Right cardiac atrium (tissue), 5 donors: ENCODE data around the gene LTBP4. TPM values are rescaled to one million over a fixed set of nuclear protein-coding genes. Genes with fewer than 3 reads are reported as not detected.
"Not testable (repeated sequence)": the region's sequence is repeated elsewhere in the genome, so short reads cannot be mapped to it uniquely, and the experiment has no call there.

ENCODE experiments used
- ATAC-seq, 2 donors: fragments of 200-7000 bp; cut with Tn5 transposase; one replicate each; pipeline versions ENCODE4 v1.8.0 to v1.9.1; 2020; ENCODE audit warnings: moderate library complexity in 2 of 2, mild to moderate bottlenecking in 1 of 2
- DNase-seq, 3 donors: peaks; one replicate each; pipeline ENCODE4 v3.0.0-alpha.2; 2020
- H3K27ac ChIP-seq: one replicate; pipeline ENCODE4 v1.5.1; 2013; ENCODE audit warnings: mild to moderate bottlenecking, low read length, control low read depth, moderate library complexity
- H3K27me3 ChIP-seq: one replicate; pipeline ENCODE4 v1.6.1; 2013; ENCODE audit not compliant: control insufficient read depth, insufficient read depth
- H3K4me1 ChIP-seq: one replicate; pipeline ENCODE4 v1.6.1; 2013; ENCODE audit warnings: low read length; ENCODE audit not compliant: control insufficient read depth, insufficient read depth
- H3K4me3 ChIP-seq: one replicate; pipeline ENCODE4 v1.5.1; 2013; ENCODE audit warnings: low read length, control low read depth
- H3K9me3 ChIP-seq: one replicate; pipeline ENCODE4 v1.6.1; 2013; ENCODE audit warnings: low read length; ENCODE audit not compliant: control insufficient read depth
- WGBS: extraction: QIAGEN DNeasy Blood & Tissue Kit; methylation state at CpG from one replicate; pipeline ENCODE4 v1.1.7; 2013; 5-methylcytosine and 5-hydroxymethylcytosine counted together
- intact Hi-C, 4 donors: fragments of 100-400 bp; cut with DNase I; formaldehyde crosslinking; loops; one replicate each; pipeline versions ENCODE4 v1.11.0 to v1.14.0; 2022 to 2023
- polyA plus RNA-seq: library from polyadenylated mRNA; stranded (reverse); fragments of 200-250 nt; gene quantifications from one replicate; pipeline ENCODE4 v1.2.3, GENCODE V29; 2013
- total RNA-seq, 4 donors: library from RNA; stranded (reverse); fragmentation: NEBNext Ultra II Directional; extraction: Animal tissue kit (Norgen Biotek cat#: 25700); gene quantifications; one replicate each; pipeline ENCODE4 v1.2.1, GENCODE V29; 2021
- donor health status: healthy with polysubstance abuse.
- donor health status: DM: no; HTN: yes; CAD: no.
- donor health status: DM: no; HTN: no; CAD: no.
- donor health status: DM: no; HTN: yes; CAD: no; lungs with severe emphysema.
- donor health status: DM: yes; HTN: yes; CAD: no.

Gene LTBP4
- total and polyA plus RNA-seq, 5 donors, result 216 to 473 (median 315) TPM

GRCh38 chr19:40650749-40651305 is 49.7 kb downstream of the LTBP4 start:
- intact Hi-C loops, result no loop called here
- Histone ChIP-seq H3K4me3 (no peak overlapping the region), H3K27me3 (no peaks in the 10 kb centered on the region), H3K27ac (peak overlapping the region; percentile 86), H3K9me3 (no peaks in the 10 kb centered on the region), H3K4me1 (peaks cover 7% of the 10 kb centered on the region)
- 81% methylated on average over 8 of the region's 8 CpGs for WGBS
- DNase-seq (peak in 1 of 3 donors; percentile 32), ATAC-seq (peak; percentile 7 to 50)

- DNase-seq, H3K27ac ChIP-seq, H3K9me3 ChIP-seq, ATAC-seq, intact Hi-C loops, H3K4me1 ChIP-seq, H3K27me3 ChIP-seq, H3K4me3 ChIP-seq: not testable (repeated sequence)
- 75% methylated on average over 11 of the region's 11 CpGs for WGBS
These were observed 51.1 kb downstream of the LTBP4 start for GRCh38 chr19:40652303-40652702.

DNA sequence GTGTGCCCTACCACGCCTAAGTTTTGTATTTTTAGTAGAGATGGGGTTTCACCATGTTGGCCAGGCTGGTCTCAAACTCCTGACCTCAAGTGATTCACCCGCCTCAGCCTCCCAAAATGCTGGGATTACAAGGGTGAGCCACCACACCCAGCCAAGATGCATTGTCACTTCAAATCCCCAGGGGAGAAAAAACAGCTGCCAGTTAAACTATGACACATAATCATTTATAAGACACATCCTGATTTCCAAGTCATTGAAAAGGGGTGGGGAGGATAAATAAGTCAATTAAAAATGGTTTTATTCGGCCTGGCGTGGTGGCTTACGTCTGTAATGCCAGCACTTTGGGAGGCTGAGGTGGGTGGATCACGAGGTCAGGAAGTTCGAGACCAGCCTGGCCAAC is 54.5 kb downstream of the LTBP4 start:
- not testable (repeated sequence) for ATAC-seq

DNA sequence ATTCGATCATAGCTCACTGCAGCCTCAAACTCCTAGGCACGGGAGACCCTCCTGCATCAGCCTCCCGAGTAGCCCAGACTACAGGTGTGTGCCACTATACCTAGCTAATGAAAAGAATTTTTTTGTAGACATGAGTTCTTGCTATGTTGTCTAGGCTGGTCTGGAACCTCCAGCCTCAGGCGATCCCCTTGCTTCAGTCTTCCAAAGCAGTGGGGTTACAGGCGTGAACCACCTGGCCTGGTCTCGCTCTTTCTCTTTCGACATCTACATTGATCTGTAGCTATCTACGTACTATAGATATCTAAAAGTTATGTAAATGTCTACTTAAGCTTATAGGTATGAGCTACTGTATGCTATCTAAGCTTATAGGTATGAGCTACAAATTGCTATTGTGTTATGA is 56.9 kb downstream of the LTBP4 start:
- H3K27ac ChIP-seq, result no peak overlapping the region
- intact Hi-C loops, result no loop called here
- WGBS, result 93% methylated on average over 8 of the region's 8 CpGs
- no peak for DNase-seq
- H3K27me3 ChIP-seq, result no peaks in the 10 kb centered on the region
- no peaks in the 10 kb centered on the region for H3K9me3 ChIP-seq
- no peaks in the 10 kb centered on the region for H3K4me1 ChIP-seq
- no peak for ATAC-seq
- no peak overlapping the region for H3K4me3 ChIP-seq

More for the DNA sequence above, 54.5 kb downstream of the LTBP4 start:
- WGBS, result 78% methylated on average over 7 of the region's 7 CpGs
- H3K4me1 ChIP-seq, H3K4me3 ChIP-seq, H3K27me3 ChIP-seq, DNase-seq, H3K9me3 ChIP-seq, H3K27ac ChIP-seq, intact Hi-C loops: not testable (repeated sequence)

GRCh38 chr19:40659116-40659515 is 57.9 kb downstream of the LTBP4 start:
- no peak overlapping the region for H3K27ac ChIP-seq
- ATAC-seq, result no peak
- WGBS, result 85% methylated on average over 5 of the region's 5 CpGs
- no peak overlapping the region for H3K4me3 ChIP-seq
- no peaks in the 10 kb centered on the region for H3K9me3 ChIP-seq
- H3K27me3 ChIP-seq, result no peaks in the 10 kb centered on the region
- no peak for DNase-seq
- H3K4me1 ChIP-seq, result peaks cover 3% of the 10 kb centered on the region
- intact Hi-C loops, result no loop called here

GRCh38 chr19:40659566-40659965 is 58.4 kb downstream of the LTBP4 start:
- no peaks in the 10 kb centered on the region for H3K27me3 ChIP-seq
- no peak overlapping the region for H3K27ac ChIP-seq
- intact Hi-C loops, result no loop called here
- ATAC-seq (no peak), DNase-seq (no peak)
- no peaks in the 10 kb centered on the region for H3K9me3 ChIP-seq
- no peak overlapping the region for H3K4me3 ChIP-seq
- peaks cover 3% of the 10 kb centered on the region for H3K4me1 ChIP-seq
- WGBS, result 76% methylated on average over 11 of the region's 11 CpGs

DNA sequence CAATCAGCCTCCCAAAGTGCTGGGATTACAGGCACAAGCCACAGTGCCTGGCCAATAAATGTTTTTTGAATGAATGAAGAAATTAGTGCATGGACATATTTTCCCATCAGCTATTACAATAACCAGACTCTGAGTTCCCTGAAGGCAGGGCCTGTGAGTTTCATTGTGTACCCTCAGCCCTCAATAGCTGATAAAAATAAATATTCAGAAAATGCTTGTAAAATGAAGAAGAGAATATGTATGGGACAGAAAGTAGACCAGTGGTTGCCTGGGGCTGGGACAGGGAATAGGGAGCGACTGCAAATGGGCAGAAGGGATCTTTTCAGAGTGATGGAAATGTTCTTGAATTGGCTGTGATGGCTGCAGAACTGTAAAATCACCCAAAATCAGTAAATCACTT is 60.4 kb downstream of the LTBP4 start:
- DNase-seq, result no peak
- WGBS, result 86% methylated on average over 1 of the region's 1 CpG
- H3K27ac ChIP-seq, result no peak overlapping the region
- H3K4me1 ChIP-seq, result peaks cover 3% of the 10 kb centered on the region
- H3K4me3 ChIP-seq, result no peak overlapping the region
- no peaks in the 10 kb centered on the region for H3K27me3 ChIP-seq
- ATAC-seq, result no peak
- H3K9me3 ChIP-seq, result no peaks in the 10 kb centered on the region
- intact Hi-C loops, result loop anchor here (2.0 to 10.0 kb wide), 8 partner anchors 53 to 486 kb away; partner anchors contain the start of genes COQ8B (in 1 of the 4) and ITPKC (in 1 of the 4)

- peak overlapping the region; percentile 20 for H3K4me3 ChIP-seq
- intact Hi-C loops, result loop anchor here (2.0 to 10.0 kb wide), 8 partner anchors 52 to 484 kb away; partner anchors contain the start of genes COQ8B (in 1 of the 4) and ITPKC (in 1 of the 4)
- peak overlapping the region; percentile 71 for H3K27ac ChIP-seq
- peak; percentile 92 to 97 (median 97) for DNase-seq
- H3K27me3 ChIP-seq, result no peaks in the 10 kb centered on the region
- peak; percentile 90 to 92 for ATAC-seq
- under 1% methylated on average over 60 of the region's 60 CpGs for WGBS
- no peaks in the 10 kb centered on the region for H3K9me3 ChIP-seq
- H3K4me1 ChIP-seq, result peaks cover 3% of the 10 kb centered on the region
These were observed 61.9 kb downstream of the LTBP4 start for GRCh38 chr19:40662925-40663694.

DNA sequence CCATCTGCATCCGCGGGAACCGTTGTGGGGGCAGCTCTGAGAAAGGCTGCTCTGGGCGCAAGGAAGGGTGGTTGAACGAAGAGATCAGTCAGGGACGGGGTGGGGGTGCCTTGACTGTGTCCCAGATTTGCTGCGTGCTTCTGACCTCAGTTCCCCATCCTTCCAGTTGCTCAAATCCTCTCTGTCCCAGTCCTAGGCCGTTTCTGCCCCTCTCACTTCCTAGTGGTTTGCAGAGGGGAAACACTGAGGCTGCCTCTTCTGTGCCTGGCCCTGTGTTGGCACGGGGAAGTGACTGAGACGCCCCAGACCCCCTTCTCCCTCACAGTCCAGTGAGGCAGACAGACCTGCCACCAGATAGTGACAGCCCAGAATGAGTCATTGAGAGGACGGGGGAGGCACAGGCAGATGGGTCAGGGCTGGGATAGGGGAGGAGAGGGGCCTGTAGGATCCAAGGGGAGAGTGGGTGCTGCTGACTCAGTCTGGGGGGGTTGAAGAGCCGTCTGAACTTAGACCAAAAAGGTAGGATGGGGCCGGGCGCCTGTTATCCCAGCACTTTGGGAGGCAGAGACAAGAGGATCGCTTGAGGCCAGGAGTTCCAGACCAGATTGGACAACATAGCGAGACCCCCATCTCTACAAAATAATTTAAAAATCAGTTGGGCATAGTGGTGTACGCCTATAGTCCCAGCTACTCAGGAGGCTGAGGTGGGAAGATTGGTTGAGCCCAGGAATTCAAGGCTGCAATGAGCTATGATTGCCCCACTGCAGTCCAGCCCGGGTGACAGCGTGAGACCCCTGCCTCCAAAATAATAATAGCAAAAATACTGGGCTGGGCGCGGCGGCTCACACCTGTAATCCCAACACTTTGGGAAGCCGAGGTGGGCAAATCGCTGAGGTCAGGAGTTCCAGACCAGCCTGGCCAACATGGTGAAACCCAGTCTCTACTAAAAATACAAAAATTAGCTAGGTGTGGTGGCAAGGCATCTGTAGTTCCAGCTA is 62.8 kb downstream of the LTBP4 start:
- H3K27me3 ChIP-seq, result no peaks in the 10 kb centered on the region
- H3K27ac ChIP-seq, result peak overlapping the region; percentile 71
- intact Hi-C loops, result loop anchor here (2.0 to 10.0 kb wide), 8 partner anchors 51 to 483 kb away; partner anchors contain the start of genes COQ8B (in 1 of the 4) and ITPKC (in 1 of the 4)
- peaks cover 3% of the 10 kb centered on the region for H3K4me1 ChIP-seq
- WGBS, result 47% methylated on average over 24 of the region's 24 CpGs
- H3K9me3 ChIP-seq, result no peaks in the 10 kb centered on the region
- ATAC-seq, result peak in 1 of 2 donors; percentile 35
- H3K4me3 ChIP-seq, result peak overlapping the region; percentile 20
- DNase-seq, result peak in 1 of 3 donors; percentile 41

- peaks cover 3% of the 10 kb centered on the region for H3K4me1 ChIP-seq
- WGBS, result 89% methylated on average over 14 of the region's 14 CpGs
These were observed 65.8 kb downstream of the LTBP4 start for GRCh38 chr19:40666803-40667438.

More at GRCh38 chr19:40666803-40667438, 65.8 kb downstream of the LTBP4 start:
- intact Hi-C loops, result loop anchor here in 1 of 4 donors (10.0 kb wide), 1 partner anchor 48 kb away; the partner anchor contains the start of genes COQ8B and ITPKC
- no peak for ATAC-seq
- no peak overlapping the region for H3K27ac ChIP-seq
- DNase-seq, result no peak
- H3K9me3 ChIP-seq, result no peaks in the 10 kb centered on the region
- H3K4me3 ChIP-seq, result no peak overlapping the region
- no peaks in the 10 kb centered on the region for H3K27me3 ChIP-seq
